SK-MEL-5 (cell line): Measurements from ENCODE around the gene ORM2. TPM values are rescaled to one million over a fixed set of nuclear protein-coding genes. Genes with fewer than 3 reads are reported as not detected.
"Not testable (repeated sequence)": the region's sequence is repeated elsewhere in the genome, so short reads cannot be mapped to it uniquely, and the experiment has no call there.

Experiments
- DNase-seq: peaks from one replicate; pipeline ENCODE4 v3.0.0-alpha.2; 2016; ENCODE audit warnings: low read depth, low spot score
- in situ Hi-C: cut with HindIII; loops from 2 replicates; pipeline ENCODE4 v1.10.0; 2016; ENCODE audit warnings: low sequenced_read_pairs, high pct_unique_total_duplicates, low pct_unique_long_range_greater_than_20kb
- polyA plus RNA-seq, 2 experiments: library from polyadenylated mRNA; depleted of rRNA; stranded (reverse); fragments of >200 nt; gene quantifications; 2 replicates each; pipeline ENCODE4 v1.2.3, GENCODE V29; 2015
- total RNA-seq: library from RNA; depleted of rRNA; stranded (reverse); fragments of >200 nt; shearing (Covaris generic); gene quantifications from 2 replicates; pipeline ENCODE4 v1.2.3, GENCODE V29; 2014; rRNA removed

The ORM2 gene
- total RNA-seq: not detected in 2 replicates
- polyA plus RNA-seq (2015; cell fraction: cytosol; rRNA removed): not detected in 2 replicates
- polyA plus RNA-seq (2015; cell fraction: nucleus; rRNA removed): not detected in 2 replicates

GRCh38 chr9:114329625-114330022, at the start of gene ORM2:
ORM2 (plus strand) TSS chr9:114329869; CDS start chr9:114329905, 36 bp downstream.
- in situ Hi-C loops, DNase-seq: not testable (repeated sequence)

DNA sequence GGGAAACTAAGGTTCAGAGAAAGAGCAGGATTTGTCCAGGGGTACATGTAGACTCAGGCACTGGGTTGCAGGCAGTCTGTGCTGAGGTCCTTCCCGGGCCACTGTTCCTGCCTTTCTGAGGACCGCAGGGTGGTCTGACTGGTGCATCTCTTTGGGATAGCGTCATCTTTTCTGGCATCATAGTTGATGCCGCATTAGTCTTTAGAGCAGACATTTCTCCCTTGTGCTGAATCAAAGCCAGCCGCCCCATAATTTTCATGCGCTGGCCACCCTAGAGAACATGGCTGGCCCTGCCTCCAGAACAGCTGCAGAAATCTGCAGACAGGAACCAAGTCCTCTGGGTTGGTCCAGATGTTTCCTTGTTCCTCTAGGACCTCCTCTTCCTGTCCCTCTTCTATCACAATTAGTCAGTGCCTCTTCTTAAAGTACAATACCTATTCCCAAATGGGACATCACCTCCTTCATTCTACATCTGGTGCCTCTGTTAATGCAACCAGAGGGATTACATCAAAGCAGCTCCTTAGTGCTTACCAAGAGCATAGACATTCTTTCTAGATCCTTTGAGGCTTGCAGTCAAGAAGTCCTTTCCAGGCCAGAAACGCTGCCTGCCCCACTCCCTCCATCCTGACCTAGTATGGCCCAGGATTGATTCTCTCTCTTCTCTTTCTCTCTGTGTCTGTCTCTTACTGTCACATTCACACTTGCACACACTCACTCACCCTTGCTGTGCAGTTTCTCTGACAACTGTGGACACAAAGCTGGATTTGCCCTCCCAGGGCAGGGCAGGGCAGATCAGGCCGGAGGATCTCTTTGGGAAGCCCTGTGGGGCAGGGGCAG, 48.8 kb upstream of the ORM2 start:
- in situ Hi-C loops: no loop called here
- DNase-seq: no peak

DNA sequence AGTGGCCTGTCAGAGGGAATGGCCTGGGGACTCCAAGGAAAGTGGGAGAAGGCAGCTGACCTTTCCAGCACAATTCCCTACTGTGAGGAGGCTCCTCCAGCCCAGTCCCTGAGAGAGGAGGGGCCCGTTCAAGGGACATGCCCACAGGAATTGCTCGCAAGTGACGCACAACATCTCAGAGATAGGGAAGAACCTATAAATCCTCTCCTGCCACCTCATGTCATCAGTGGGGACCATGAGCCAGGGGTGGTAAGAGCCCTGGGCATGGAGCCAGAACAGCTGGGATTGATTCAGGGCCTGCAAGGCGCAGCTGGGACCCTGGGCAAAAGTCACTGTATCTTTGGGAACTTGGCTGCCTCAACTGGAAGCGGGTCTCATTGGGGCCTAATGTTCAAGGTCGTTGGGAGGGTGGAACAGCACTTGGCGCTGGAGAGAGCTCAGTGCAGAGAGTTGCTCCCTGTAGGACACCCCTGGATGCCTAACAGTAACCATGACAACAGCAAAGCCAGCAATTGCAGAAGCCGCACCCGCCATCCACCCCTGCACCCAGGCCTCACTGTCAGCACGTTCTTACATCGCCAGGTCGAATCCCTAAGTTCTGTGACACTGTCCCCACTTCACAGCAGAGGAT, 48.1 kb upstream of the ORM2 start:
- DNase-seq: peak; percentile 74
- in situ Hi-C loops: no loop called here

- DNase-seq: no peak
- in situ Hi-C loops: no loop called here
These were observed 47.6 kb upstream of the ORM2 start for GRCh38 chr9:114282104-114282485.

DNA sequence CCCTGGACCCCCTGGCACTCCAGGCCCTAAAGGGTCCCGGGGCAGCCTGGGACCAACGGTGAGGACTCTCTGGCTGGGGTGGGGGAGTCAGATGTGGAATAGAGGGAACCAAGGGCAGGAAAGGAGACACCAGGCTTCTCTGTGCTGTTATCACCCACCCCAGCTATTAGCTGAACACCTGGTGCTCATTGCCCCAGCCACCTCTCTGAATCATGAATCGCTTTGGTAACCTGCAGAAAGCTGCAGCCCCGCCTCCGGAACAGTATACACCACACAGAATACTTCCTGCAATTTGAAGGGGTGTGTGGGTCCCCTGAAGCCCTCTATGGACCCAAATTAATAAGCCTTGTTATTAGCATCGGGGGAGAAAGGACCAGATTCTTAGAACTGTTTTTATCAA, 47.2 kb upstream of the ORM2 start:
- in situ Hi-C loops: no loop called here

DNA sequence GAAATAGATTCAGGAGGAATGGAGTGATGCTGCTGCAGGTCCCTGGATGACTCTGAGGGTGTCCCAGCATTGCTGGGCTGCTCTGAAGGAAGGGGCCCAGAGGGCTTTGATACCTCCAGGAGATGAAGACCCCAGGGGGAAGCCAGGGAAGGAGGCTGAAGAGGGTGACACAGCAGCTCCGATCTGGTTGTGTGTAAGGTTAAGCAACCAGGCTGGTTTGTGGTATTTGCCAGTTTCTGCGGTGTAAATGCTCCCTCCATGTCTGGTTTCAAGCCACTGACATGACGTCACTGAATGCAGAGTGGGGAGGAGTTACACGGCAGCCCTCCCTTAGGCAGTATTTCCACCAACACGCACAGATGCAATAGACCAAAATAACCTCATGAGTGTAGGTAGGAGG, 46.7 kb upstream of the ORM2 start:
- in situ Hi-C loops: no loop called here

More for the DNA sequence above, 47.2 kb upstream of the ORM2 start:
- DNase-seq: no peak

DNA sequence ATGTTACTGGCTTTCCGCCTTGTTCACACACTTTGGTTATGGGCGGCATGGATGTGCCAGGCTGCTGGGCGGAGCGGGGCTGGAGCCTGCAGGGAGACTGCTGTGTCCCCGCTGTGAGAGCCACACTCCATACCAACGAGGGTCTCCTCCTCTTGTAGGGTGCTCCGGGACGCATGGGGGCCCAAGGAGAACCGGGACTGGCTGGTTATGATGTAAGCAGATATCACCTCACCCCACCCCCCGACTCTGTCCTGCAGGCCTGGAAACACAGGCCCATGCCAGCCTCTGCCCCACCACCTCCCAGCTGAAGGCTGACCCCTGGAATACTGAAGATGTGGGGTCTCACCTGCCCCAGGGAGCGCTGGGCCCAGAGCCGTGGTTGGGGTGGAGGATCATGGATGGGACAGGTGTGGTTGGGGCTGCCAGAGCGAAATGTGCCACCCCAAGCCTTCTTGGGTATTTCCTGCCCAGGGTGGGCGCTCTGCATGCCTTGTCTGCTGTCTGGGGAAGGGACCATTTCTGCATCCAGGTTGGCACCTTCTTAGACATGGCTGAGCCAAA, 46.0 kb upstream of the ORM2 start:
- DNase-seq: no peak
- in situ Hi-C loops: no loop called here

More for the DNA sequence above, 46.7 kb upstream of the ORM2 start:
- DNase-seq: peak; percentile 56

DNA sequence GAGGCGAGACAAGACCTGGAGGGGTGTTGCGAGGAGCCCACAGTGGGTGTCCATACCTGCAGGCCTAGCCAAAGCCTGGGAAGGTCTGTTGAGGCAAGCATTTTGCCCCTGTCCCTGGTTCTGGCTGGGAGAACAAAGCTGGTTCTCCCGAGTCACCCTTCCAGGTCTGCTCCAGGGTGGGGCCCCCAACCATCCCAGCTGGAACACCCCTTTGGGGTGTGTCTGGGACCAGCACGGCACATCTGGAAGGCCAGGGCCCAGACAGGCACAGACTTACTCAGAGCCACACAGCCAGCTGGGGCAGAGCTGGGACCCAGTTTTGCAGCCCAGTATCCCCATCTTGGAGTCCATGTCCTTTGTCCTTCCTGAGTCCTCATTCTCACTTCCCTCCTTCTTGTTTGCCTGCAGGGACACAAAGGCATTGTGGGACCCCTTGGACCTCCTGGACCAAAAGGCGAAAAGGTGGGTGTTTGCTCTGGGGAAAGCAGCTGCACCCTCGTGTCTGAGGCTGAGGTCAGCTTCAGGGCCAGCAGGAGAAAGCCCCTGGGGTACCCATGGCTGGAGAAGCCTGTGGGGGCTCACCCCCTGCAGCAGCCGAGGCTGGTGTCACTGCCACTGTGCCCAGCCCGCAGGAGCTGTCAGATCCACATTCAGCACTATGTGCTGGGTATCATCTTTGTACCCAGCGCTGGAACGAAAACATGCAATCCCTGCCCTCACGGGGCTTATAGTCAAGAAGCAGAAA, 45.2 kb upstream of the ORM2 start:
- DNase-seq: no peak

DNA sequence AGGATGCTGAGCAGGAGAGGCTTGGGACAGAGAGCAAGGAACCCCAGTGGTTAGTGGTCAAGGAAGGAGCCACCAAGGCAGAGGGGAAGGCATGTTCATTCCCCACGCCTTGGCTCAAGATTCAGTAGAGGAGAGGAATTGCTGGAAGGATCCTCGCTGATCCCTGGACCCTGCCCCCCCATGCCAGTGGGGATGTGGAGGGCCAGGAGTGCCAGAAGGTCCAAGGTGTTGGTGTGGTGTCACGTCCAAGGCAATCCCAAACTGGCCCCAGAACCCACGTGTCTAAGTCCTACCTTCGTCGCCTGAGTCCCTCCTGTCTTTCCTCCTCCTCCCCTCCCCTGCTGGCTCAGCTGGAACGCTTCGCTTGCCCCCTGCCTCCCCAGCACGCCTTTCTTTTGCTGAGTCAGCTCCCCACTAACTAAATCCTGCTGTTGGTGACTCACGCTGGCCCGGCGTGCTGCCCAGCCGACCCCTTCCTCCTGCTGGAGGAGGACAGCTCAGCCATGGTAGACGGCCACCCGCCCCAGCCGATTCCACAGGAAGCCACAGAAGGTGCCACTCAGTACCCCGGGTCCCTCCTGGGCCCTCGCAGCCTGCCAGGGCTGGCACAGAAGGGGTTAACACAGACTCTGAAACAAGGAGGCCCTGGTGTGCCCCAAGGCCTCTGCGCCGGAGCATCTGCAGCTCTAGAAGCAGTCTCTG, 44.4 kb upstream of the ORM2 start:
- no peak for DNase-seq
- in situ Hi-C loops: no loop called here

More for the DNA sequence above, 45.2 kb upstream of the ORM2 start:
- in situ Hi-C loops: no loop called here

- in situ Hi-C loops: no loop called here
- no peak for DNase-seq
These were observed 43.5 kb upstream of the ORM2 start for GRCh38 chr9:114286146-114286679.

- in situ Hi-C loops: no loop called here
- no peak for DNase-seq
These were observed 42.5 kb upstream of the ORM2 start for GRCh38 chr9:114287001-114287762.

DNA sequence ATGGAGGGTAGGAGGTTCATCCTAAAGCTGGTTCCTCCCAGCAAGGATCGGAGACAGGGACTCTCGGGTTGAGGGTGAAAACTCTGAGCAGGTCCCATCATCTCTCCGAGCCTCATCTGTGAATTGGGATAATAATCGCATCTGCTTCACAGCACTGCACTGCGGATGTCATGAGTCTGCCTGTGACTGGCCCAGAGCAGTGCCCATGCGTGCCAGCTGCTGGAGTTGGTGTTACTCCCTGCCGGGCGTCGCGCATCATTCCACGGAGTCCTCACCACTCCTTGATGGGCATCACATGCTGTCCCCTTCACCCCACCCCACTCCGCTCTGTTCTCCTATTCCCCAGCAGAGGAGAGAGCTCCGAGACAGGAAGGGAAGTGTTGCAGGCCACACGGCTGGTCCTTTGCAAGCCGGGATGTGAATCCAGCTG, 41.9 kb upstream of the ORM2 start:
- in situ Hi-C loops: no loop called here
- DNase-seq: no peak

DNA sequence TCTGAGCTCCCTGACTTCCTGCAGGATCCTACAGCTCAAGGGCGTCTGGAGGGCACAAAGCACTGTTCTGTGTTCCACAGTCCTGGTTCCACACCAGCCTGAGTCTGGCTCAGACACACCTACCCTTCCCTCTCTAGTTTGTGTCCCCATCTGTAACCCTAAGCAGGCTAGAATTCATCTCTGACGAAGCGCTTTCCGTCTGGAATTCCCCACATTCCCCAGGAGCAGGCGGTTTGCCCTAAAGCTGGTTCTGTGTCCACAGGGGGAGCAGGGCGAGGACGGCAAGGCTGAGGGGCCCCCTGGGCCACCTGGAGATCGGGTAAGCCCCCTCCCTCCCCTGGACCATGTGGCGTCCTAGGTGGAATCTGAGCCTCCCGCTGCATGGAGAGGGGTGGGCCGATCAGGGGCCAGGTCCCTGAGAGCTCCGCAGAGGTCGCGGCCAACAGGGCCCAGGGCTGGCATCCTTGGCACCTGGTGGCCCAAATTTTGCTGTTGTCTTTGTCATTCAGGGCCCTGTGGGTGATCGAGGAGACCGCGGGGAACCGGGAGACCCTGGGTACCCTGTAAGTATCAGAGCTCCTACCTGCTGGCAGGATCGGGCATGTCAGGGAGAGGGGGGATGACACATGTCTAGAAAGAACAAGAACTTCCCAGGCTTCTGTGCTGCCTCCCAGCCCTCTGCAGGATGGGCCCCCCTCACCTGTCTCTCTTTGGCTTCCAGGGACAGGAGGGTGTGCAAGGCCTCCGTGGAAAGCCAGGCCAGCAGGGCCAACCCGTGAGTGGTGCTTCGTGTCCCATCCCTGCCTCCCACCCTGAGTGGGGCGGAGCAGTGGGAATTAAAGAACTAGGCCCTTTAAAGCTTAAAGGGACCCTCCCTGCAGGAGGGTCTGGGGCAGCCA, 41.2 kb upstream of the ORM2 start:
- in situ Hi-C loops: no loop called here

DNA sequence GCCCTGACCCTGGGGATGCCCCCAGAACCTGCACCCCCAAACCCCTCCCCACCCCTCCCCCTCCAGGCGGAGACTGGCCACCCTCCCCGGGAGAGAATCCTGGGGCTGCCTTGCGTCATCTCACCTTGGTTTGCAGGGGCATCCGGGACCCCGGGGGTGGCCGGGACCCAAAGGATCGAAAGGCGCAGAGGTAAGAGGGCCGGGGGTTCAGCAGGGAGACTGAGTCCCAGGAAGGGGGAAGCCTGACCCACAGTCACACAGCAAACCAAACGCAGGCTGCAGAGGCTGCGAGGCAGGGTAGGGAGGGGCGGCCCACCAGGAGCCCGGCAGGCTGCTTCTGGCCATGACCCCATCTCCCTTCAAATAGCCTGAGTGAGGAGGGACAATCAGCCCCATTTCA, 40.6 kb upstream of the ORM2 start:
- in situ Hi-C loops: no loop called here
- DNase-seq: no peak

More for the DNA sequence above, 41.2 kb upstream of the ORM2 start:
- no peak for DNase-seq
